ENCODE measurements around the gene ATXN1.
A peak's percentile ranks its signal among the peaks of the same experiment; 100 is the strongest.

The ATXN1 gene

DNA sequence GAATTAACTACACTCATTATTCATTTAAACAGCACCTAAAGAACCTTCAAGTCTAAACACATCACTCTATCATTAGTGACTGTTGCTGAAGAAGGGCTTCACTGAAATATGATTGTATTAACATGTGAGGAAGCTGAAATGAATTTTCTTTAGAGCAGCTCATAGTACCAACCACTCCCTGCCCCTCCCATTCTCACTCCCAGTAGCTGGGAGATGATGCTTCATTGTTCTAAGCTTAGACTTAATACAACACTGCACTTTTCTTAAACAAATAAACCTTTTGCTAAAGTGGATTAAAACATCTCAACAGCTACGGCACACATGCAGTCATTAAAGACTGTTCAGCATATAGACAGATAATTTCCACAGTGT lies 63.1 kb downstream of the ATXN1 start:
- no peak for DNase-seq (ENCODE audit: low read depth)

DNA sequence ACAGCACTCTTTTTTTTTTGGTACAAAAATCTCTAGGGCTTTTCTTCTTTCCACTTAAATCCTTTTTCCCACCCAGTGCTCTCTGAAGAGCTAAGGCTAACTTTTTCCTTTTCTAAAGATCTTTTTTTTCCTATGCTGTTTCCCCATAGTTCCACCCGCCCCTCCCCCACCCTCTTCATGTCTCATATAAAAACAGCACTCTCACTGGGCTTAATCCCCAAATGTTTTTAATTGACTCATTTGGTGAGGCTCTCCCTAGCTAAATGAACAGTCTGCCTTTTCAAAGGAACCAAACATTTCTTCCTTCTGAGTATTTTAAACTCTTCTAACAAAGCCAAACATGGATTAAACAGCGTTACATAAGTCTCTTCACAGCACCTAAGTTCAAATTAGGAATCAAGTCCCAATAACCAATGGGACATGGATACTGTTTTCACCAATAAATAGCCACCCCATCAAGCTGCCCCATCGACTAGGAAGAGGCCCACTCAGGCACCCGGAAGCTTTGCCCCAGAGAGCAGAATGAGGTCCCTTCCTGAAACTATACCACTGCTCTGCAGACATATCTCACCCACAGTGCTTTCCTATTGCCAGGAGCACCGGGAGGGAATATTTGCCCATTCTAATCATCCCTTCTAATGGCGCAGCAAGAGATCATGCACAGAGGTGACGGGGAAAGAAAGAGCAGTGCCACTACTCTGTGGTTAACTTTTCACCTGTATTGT lies 63.7 kb downstream of the ATXN1 start:
- no peak for DNase-seq (ENCODE audit: low read depth)

DNA sequence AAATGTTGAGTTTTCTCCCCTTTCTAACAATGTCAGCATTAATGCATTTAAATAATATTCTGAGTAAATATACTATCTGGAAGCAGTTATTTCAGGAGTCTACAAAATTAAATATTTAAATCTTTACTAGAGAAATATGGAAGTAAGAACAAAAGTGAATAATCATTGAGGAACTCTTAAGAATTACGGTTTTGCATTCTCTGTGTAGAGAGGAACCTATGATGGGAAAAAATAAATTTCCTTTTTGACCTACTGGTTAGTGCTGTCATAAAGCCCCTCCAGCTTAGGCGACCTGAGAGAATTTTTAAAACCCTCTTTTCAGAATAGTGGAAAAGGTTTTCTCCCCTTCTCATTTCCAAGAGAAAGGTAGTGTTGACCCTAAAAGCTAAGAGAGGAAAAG lies 64.8 kb downstream of the ATXN1 start:
- DNase-seq (ENCODE audit: low read depth), result no peak

DNA sequence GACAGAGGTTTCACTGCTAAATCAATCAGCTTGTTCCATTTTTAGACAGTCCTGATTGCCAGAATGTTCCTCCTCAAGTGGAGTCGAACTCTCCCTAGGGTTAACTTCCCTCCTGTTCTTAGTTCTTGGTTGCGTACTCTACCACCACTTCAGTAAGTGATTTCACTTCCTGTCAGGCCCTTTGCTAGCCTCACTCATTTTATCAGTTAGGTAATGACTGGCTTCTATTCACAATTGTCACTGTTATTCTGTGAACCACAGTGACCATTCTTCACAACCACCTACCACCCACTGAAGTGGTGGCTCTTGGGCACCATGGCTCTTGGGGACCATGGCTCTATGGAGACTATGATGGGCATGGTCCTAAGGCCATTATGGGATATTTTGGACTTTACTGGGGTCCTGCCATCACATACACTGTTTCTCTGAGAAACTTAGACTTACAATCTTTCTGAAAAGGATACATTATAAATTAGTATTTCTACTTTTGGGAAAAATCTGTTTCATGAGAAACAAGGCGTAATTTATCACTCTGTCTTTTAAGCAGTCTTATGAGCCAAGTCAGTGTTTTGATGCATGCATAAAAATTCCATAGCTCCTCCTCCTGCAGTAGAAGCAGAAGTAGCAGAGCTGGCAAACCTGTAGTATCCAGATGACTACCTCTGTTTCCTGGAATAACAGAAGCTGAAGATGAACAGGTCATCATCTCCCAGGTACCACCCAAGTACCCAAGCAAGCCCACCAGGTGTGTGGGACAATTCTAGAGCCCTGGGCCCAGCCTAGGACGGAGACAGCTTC lies 66.3 kb downstream of the ATXN1 start:
- no peak for DNase-seq (ENCODE audit: low read depth)

DNA sequence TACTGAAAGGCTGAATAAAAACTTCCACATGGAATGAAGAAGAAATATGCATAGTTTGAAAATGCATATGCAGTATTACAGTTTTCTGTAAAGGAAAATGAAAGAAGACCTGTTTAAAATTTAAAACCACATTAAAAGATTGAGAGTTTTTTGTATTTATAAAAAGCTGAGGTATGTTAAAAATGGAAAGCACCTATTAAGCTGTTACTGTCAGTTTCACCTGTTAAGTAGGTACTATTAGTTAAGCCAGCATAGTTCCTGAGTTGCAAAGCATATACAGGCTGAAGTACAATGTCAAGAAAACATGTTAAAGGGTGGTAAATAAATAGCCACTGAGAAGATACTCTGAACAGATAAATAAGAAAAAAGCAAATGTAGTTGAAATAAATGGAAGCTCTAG lies 69.9 kb downstream of the ATXN1 start:
- DNase-seq (ENCODE audit: low read depth), result no peak

DNA sequence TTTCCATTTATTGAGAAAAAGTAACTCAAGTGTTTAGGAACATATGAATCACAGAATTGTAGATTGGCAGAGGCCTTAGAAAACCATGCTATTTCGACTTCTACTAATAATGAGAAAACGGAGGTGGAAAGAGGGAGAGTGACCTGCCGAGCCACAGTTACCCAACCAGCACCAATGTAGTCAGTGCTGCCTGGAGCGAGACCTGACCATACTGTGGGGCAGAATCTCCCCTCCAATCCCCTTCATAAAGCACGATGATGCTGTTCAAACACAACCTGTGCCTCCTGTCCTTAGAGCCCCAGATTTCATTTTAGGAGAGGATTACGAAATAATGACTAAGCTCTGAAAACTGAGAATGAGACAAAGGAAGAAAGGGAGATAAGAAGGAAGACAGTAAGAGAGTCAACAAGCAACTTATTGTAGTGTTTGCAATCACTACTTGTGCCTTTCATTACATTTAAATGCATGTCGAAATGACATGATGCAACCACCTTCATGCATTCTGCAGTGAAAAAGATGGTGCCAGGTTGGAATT lies 70.6 kb downstream of the ATXN1 start:
- DNase-seq (ENCODE audit: low read depth), result no peak

- no peak for DNase-seq (ENCODE audit: low read depth)
These were observed 71.3 kb downstream of the ATXN1 start for GRCh38 chr6:16689788-16690607.

DNA sequence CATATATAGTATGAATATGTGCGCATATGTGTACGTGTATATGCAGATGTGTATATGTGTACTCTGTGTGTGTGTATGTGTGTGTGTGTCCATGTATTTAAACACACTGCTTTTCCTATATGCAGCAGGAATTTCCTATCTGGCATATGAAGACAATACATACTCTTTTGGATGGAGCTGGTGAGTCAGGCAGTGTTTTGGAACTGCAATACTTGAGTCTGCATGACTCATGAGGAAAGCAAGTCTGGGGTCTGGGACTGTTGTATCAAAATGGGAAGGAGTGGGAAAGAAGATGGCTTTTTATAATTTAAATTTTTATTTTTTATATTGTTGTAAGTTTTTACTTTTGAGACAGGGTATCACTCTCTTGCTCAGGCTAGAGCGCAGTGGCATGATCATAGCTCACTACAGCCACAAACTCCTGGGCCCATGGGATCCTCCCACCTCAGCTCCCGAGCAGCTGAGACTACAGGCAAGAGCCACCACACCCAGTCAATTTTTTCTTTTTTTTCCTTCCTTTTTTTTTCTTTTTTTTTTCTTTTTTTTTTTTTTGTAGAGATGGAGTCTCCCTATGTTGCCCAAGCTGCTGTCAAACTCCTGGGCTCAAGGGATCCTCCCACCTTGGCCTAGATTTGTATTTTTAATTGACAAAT lies 72.2 kb downstream of the ATXN1 start:
- no peak for DNase-seq (ENCODE audit: low read depth)

DNA sequence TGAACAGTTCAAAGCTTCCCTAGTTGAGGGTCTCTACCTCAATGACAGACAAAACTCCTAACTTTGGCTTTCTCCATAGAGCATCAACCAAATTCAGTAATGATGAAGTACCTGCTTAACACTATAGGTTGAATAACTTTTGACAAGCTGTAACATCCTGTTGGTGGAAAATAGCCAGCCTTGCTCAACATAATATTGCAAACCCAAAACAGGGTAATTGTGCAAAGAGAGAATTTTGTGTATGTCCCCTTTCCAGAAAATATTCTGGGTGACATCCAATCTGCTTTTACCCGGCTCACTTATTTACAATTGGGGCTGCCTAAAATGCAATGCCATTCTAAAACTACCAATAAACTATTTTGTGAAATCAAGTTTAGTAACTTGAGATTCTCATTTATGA lies 72.8 kb downstream of the ATXN1 start:
- DNase-seq (ENCODE audit: low read depth), result no peak

DNA sequence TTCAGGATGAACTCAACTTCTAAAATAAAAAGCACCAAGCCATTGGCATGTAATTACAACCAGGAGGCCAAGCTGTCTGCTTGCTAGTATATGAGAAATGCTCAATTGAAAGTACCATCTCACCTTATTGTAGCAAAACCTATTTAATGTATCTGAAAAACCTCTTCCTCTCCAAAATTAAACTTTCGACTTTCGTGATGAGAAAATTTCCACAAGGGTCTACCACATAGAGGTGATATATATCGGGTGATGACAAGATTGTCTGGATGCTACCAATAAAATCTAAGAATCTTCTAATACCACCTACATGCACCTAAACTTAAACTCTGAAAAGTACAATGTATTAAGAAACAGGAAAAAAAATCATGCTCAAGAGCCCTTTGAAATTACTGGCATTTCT lies 74.2 kb downstream of the ATXN1 start:
- DNase-seq (ENCODE audit: low read depth), result no peak

- peak; percentile 40 for DNase-seq (ENCODE audit: low read depth)
These were observed 76.2 kb downstream of the ATXN1 start for GRCh38 chr6:16684896-16685554.

DNA sequence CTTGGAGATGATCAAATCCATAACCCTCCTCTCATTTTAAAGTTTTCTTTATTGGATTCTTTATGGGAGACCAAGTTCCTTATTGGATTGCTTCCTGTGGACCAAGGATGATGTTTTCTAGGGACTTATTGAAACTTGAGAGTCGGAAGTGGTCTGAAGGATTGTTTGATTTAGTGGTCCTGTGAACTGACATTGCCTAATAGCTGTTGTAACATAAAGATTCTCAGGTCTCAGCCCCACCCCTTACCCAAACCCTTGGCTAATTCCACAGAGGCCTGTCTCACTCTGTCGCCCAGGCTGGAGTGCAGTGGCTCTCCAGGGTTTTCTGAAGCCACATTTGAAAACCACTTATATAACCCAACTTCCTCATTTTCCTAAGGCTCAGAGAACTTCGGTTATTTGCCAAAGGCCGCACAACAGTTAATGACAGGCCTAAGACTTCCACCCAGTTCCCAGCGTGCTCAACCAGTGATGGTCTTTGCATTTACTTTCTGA lies 77.0 kb downstream of the ATXN1 start:
- DNase-seq (ENCODE audit: low read depth), result no peak

GRCh38 chr6:16683641-16684194 lies 77.5 kb downstream of the ATXN1 start:
- DNase-seq (ENCODE audit: low read depth), result no peak

DNA sequence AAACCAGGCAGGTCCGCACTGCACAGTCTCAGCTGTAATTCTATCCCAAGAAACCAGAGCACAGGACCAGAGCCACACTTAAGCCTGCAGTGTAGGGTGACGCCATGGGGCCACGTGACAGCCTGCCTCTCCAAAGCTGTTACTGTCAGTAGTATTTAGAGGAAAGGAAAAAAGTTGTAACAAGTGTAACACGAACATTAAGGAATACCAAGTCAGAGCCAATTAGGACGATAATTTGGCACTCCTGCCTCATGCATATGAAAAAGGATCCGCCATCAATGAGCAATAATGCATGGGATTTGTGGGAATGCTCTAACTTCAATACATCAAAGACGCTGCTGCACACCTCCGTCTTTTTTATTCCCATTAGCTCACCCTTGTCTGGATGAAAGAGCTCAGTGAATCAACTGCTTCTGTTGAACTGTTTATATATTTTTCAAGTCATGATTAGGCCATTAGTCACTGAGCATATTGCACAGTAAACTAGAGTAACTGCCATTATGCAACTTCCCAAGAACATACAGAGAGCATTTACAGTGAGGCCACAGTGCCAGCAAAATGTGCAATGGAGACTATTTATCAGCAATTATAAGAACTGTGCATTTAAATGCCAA lies 79.9 kb downstream of the ATXN1 start:
- DNase-seq (ENCODE audit: low read depth), result no peak

GRCh38 chr6:16679050-16679449 lies 82.2 kb downstream of the ATXN1 start:
- no peak for DNase-seq (ENCODE audit: low read depth)

- no peak for DNase-seq (ENCODE audit: low read depth)
These were observed 83.8 kb downstream of the ATXN1 start for GRCh38 chr6:16677458-16677857.

GRCh38 chr6:16676978-16677377 lies 84.3 kb downstream of the ATXN1 start:
- no peak for DNase-seq (ENCODE audit: low read depth)

GRCh38 chr6:16676376-16676775 lies 84.9 kb downstream of the ATXN1 start:
- no peak for DNase-seq (ENCODE audit: low read depth)

DNA sequence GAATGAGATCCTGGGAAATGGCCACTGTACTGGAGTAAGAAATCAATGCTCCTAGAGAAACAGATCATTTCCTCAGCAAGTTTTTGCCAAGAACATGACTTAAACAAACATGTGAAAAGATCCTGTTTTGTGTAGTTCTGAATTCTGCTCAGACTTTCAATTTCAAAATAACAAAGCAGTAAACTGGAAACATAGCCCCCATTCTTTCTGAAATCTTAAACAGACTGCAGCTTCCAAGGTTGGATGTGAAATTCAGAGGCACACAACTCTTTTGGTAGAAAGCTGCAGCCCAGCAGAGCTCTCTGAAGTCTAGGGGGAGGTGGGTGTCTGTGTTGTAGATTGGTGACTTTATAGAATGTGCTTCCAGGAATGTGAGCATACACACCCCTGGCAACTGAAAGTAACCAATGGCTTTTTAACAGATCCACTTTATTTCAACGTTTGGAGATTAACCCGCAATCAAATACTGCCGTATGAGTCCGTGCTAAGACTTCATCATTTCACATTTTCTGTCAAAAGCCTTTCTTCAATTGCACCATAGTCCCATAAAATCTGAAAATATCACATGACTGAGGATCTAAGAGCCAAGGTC lies 86.4 kb downstream of the ATXN1 start:
- DNase-seq (ENCODE audit: low read depth), result no peak
